H54 (cell line): Measurements from ENCODE around the gene PXT1.
"Not testable (repeated sequence)": the region's sequence is repeated elsewhere in the genome, so short reads cannot be mapped to it uniquely, and the experiment has no call there.

Experiments used
- DNase-seq: peaks from one replicate; pipeline ENCODE4 v3.0.0; 2011; ENCODE audit warnings: low spot score, mixed read lengths; ENCODE audit not compliant: insufficient read length
- FAIRE-seq: peaks from 3 replicates; lab custom pipeline; 2011; peaks lifted over from hg19 to GRCh38; lab: Jason Lieb, UNC
- POLR2A ChIP-seq: IDR thresholded peaks from 2 replicates; pipeline ENCODE4 v1.6.1; 2011; ENCODE audit warnings: low read depth, mild to moderate bottlenecking, low read length

PXT1 gene

GRCh38 chr6:36442671-36443470 is at the start of gene PXT1, which contains the start of gene KCTD20:
TSS of gene PXT1 (minus strand) at chr6:36442854. CDS start at chr6:36426082, 16,772 bp downstream.
TSS of gene KCTD20 (plus strand) at chr6:36443000. CDS start at chr6:36470098, 27,098 bp downstream.
- peak; percentile 27 for FAIRE-seq
- peak; percentile 81 for TF ChIP-seq POLR2A

GRCh38 chr6:36492092-36492491 is 49.4 kb upstream of the PXT1 start:
- no peak for TF ChIP-seq POLR2A
- FAIRE-seq (no peak), DNase-seq (no peak)

More at GRCh38 chr6:36442671-36443470, at the start of gene PXT1, which contains the start of gene KCTD20:
- DNase-seq = peak; percentile 77

- FAIRE-seq (no peak), DNase-seq (no peak)
- no peak for TF ChIP-seq POLR2A
Observed at GRCh38 chr6:36491378-36491965, 48.8 kb upstream of the PXT1 start.

- TF ChIP-seq POLR2A = no peak
- DNase-seq (no peak), FAIRE-seq (no peak)
Observed at GRCh38 chr6:36489426-36489825, 46.8 kb upstream of the PXT1 start.

GRCh38 chr6:36488221-36488620 is 45.6 kb upstream of the PXT1 start:
- TF ChIP-seq POLR2A = no peak
- FAIRE-seq = no peak
- no peak for DNase-seq

GRCh38 chr6:36487698-36488097 is 45.0 kb upstream of the PXT1 start:
- FAIRE-seq = no peak
- DNase-seq = no peak
- no peak for TF ChIP-seq POLR2A

GRCh38 chr6:36484736-36485135 is 42.1 kb upstream of the PXT1 start:
- DNase-seq = no peak
- no peak for TF ChIP-seq POLR2A
- no peak for FAIRE-seq

GRCh38 chr6:36483326-36483725 is 40.7 kb upstream of the PXT1 start:
- FAIRE-seq, DNase-seq: not testable (repeated sequence)

- DNase-seq (no peak), FAIRE-seq (no peak)
- no peak for TF ChIP-seq POLR2A
Observed at GRCh38 chr6:36479256-36479655, 36.6 kb upstream of the PXT1 start.

- DNase-seq = no peak
- FAIRE-seq = no peak
- TF ChIP-seq POLR2A = no peak
Observed at GRCh38 chr6:36478051-36478526, 35.4 kb upstream of the PXT1 start.

- no peak for TF ChIP-seq POLR2A
- FAIRE-seq (no peak), DNase-seq (no peak)
Observed at GRCh38 chr6:36469946-36470345, 27.3 kb upstream of the PXT1 start.

- FAIRE-seq = no peak
- no peak for TF ChIP-seq POLR2A
- no peak for DNase-seq
Observed at GRCh38 chr6:36469148-36469661, 26.6 kb upstream of the PXT1 start.

- no peak for FAIRE-seq
- TF ChIP-seq POLR2A = no peak
- DNase-seq = no peak
Observed at GRCh38 chr6:36467625-36468024, 25.0 kb upstream of the PXT1 start.

GRCh38 chr6:36464233-36464632 is 21.6 kb upstream of the PXT1 start:
- TF ChIP-seq POLR2A = no peak
- DNase-seq = no peak
- FAIRE-seq = no peak
